DND-41 (cell line): ENCODE results near the gene CACHD1.

Source experiments
- ATAC-seq: fragments of 200-7000 bp; cut with Tn5 transposase; 3 replicates; pipeline ENCODE4 v1.9.1; 2021; ENCODE audit warnings: low read depth; ENCODE audit not compliant: insufficient read depth
- DNase-seq: peaks from one replicate; pipeline ENCODE4 v3.0.0-alpha.2; 2020
- H2AFZ ChIP-seq: 2 replicates; pipeline ENCODE4 v1.6.0; 2012; ENCODE audit warnings: low read depth, low read length
- H3K27ac ChIP-seq: 2 replicates; pipeline ENCODE4 v1.5.1; 2012; ENCODE audit warnings: low read length, inconsistent platforms
- H3K27me3 ChIP-seq: fragments of 200-600 bp; sonication (generic); 2 replicates; pipeline ENCODE4 v1.6.0; 2012; ENCODE audit warnings: low read length, mild to moderate bottlenecking, inconsistent platforms; ENCODE audit not compliant: insufficient read depth, poor library complexity
- H3K36me3 ChIP-seq: 2 replicates; pipeline ENCODE4 v1.5.1; 2012; ENCODE audit warnings: low read length, inconsistent platforms; ENCODE audit not compliant: insufficient read depth
- H3K4me1 ChIP-seq: 2 replicates; pipeline ENCODE4 v1.5.1; 2012; ENCODE audit warnings: mild to moderate bottlenecking, low read length; ENCODE audit not compliant: insufficient read depth
- H3K4me2 ChIP-seq: 2 replicates; pipeline ENCODE4 v1.6.0; 2012; ENCODE audit warnings: mild to moderate bottlenecking, moderate library complexity, low read length, inconsistent platforms; ENCODE audit not compliant: insufficient read depth
- H3K4me3 ChIP-seq, 2 experiments: fragments of 200-600 bp in 1 of 2; shearing (Covaris generic) in 1 of 2; 2 replicates each; pipeline ENCODE4 v1.5.1; 2012 to 2016; ENCODE audit warnings: inconsistent platforms in 2 of 2, low read length in 2 of 2, mild to moderate bottlenecking in 2 of 2, low read depth in 1 of 2, moderate library complexity in 1 of 2
- H3K79me2 ChIP-seq: 2 replicates; pipeline ENCODE4 v1.6.0; 2012; ENCODE audit warnings: low read length, inconsistent platforms; ENCODE audit not compliant: insufficient read depth
- H3K9ac ChIP-seq: 2 replicates; pipeline ENCODE4 v1.6.0; 2012; ENCODE audit warnings: low read depth, mild to moderate bottlenecking, inconsistent platforms, low read length, moderate library complexity
- H3K9me3 ChIP-seq: 2 replicates; pipeline ENCODE4 v1.5.1; 2012; ENCODE audit warnings: low read length, moderate library complexity, mild to moderate bottlenecking, inconsistent platforms; ENCODE audit not compliant: insufficient read depth, severe bottlenecking
- H4K20me1 ChIP-seq: 2 replicates; pipeline ENCODE4 v1.6.0; 2012; ENCODE audit warnings: low read length; ENCODE audit not compliant: insufficient read depth
- CTCF ChIP-seq: IDR thresholded peaks from 2 replicates; pipeline ENCODE4 v1.5.1; 2012; ENCODE audit warnings: borderline replicate concordance, low read length, moderate library complexity, mild to moderate bottlenecking; ENCODE audit not compliant: poor library complexity, severe bottlenecking; ENCODE audit errors: extremely low read depth
- EZH2 ChIP-seq: IDR thresholded peaks from 3 replicates; pipeline ENCODE4 v1.6.1; 2012; ENCODE audit warnings: borderline replicate concordance, low read depth, mild to moderate bottlenecking, moderate library complexity, low read length, inconsistent platforms; ENCODE audit not compliant: severe bottlenecking

CACHD1 gene

DNA sequence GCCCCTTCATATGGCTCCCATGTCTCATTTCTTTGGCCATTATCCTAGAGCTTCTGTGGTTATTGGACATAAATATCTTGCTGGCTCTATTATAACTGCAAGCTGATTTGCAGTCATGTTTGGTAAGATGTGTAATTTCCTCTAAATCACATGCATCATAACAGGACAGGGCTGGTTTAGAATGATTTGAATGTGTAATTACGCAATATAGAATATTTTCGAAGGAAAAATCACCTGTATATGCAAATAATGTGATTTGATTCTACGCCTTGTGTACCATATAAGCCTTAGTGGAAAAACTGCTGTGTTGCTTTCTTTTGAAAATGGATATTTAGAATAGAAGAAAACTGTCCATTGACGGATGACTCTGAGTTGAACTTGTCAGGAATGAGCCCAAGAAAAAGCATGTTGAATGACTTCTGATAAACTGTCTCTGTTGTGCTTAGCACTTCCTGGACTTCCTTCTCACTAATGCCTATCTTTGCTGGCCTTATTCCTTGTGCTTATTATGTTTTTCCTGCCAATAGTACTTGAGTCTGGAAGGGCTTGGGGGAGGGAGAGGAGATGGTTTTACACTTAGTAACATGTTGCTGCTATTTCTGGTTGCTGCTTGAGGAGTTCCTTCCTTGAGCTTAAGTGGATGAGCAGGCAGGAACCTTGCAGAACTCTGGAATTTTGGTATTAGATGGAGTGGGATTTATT lies 6.5 kb downstream of the CACHD1 start:
- ATAC-seq: no peak
- Histone ChIP-seq H3K9ac (no peak overlapping the region), H3K36me3 (no peaks in the 10 kb centered on the region), H3K4me2 (no peak overlapping the region), H4K20me1 (no peaks in the 10 kb centered on the region), H3K9me3 (peaks cover under 1% of the 10 kb centered on the region), H3K4me1 (no peaks in the 10 kb centered on the region), H2AFZ (no peak overlapping the region), H3K4me3 (no peak overlapping the region), H3K27ac (no peak overlapping the region), H3K27me3 (peaks cover 6% of the 10 kb centered on the region), H3K79me2 (no peaks in the 10 kb centered on the region)
- DNase-seq: no peak
- TF ChIP-seq EZH2 (no peak), CTCF (no peak)

GRCh38 chr1:64478594-64479470 lies 8.9 kb downstream of the CACHD1 start:
- Histone ChIP-seq H3K4me1 (no peaks in the 10 kb centered on the region), H3K4me3 (no peak overlapping the region), H2AFZ (no peak overlapping the region), H3K9me3 (no peaks in the 10 kb centered on the region), H4K20me1 (no peaks in the 10 kb centered on the region), H3K27ac (no peak overlapping the region), H3K36me3 (no peaks in the 10 kb centered on the region), H3K27me3 (peaks cover 9% of the 10 kb centered on the region), H3K9ac (no peak overlapping the region), H3K4me2 (no peak overlapping the region), H3K79me2 (no peaks in the 10 kb centered on the region)
- no peak for ATAC-seq
- DNase-seq: no peak
- TF ChIP-seq EZH2: no peak
- no peak for TF ChIP-seq CTCF

- DNase-seq (no peak), ATAC-seq (no peak)
- no peaks in the 10 kb centered on the region for H3K9me3 ChIP-seq
- no peak overlapping the region for H3K4me3 ChIP-seq
- no peaks in the 10 kb centered on the region for H3K4me1 ChIP-seq
- no peaks in the 10 kb centered on the region for H3K36me3 ChIP-seq
- no peak for TF ChIP-seq EZH2
- TF ChIP-seq CTCF: no peak
- H3K4me2 ChIP-seq: no peak overlapping the region
- H2AFZ ChIP-seq: no peak overlapping the region
- no peaks in the 10 kb centered on the region for H3K79me2 ChIP-seq
- no peak overlapping the region for H3K27ac ChIP-seq
- no peaks in the 10 kb centered on the region for H4K20me1 ChIP-seq
- no peak overlapping the region for H3K9ac ChIP-seq
- peaks cover 9% of the 10 kb centered on the region for H3K27me3 ChIP-seq
Observed at GRCh38 chr1:64479874-64480273, 9.9 kb downstream of the CACHD1 start.
